Thyroid gland (tissue), 4 donors: Measurements from ENCODE around the gene TANC1.

ENCODE experiments used
- CTCF ChIP-seq, 6 experiments: fragments of 200-600 bp in 3 of 6; fragments of 450-650 bp in 3 of 6; sonication (generic) in 3 of 6; IDR thresholded peaks; one replicate each; pipeline ENCODE4 v1.5.1; 2016 to 2019; ENCODE audit warnings: antibody characterized with exemption in 6 of 6, mild to moderate bottlenecking in 2 of 6, inconsistent platforms in 1 of 6, moderate library complexity in 1 of 6
- POLR2A ChIP-seq, 2 donors: fragments of 450-650 bp; IDR thresholded peaks; one replicate each; pipeline ENCODE4 v1.6.1; 2017; ENCODE audit warnings: antibody characterized with exemption in 2 of 2, mild to moderate bottlenecking in 2 of 2, moderate library complexity in 1 of 2

- TF ChIP-seq CTCF (IDR thresholded peaks at IDR 0.05): no peak
- TF ChIP-seq POLR2A (IDR thresholded peaks at IDR 0.05): no peak
These were observed 83.7 kb downstream of the TANC1 start for GRCh38 chr2:159052157-159052601.
